Gastrocnemius medialis (tissue), 4 donors: ENCODE data around the gene SLC1A2.

Experiments used
- CTCF ChIP-seq, 5 experiments: fragments of 450-650 bp in 3 of 5; fragments of 200-600 bp in 2 of 5; sonication (generic) in 2 of 5; IDR thresholded peaks in 4 of 5; conservative IDR thresholded peaks in 1 of 5; 1 replicate in 4 of 5; 2 replicates in 1 of 5; pipeline ENCODE4 v1.5.1; 2016 to 2019; ENCODE audit warnings: antibody characterized with exemption in 5 of 5, mild to moderate bottlenecking in 3 of 5, moderate library complexity in 3 of 5
- POLR2A ChIP-seq, 2 donors: fragments of 450-650 bp; IDR thresholded peaks; one replicate each; pipeline ENCODE4 v1.6.1; 2017; ENCODE audit warnings: antibody characterized with exemption in 2 of 2, mild to moderate bottlenecking in 2 of 2, moderate library complexity in 2 of 2

GRCh38 chr11:35393098-35393497, 26.3 kb downstream of the SLC1A2 start:
- TF ChIP-seq CTCF (IDR thresholded peaks at IDR 0.05 in 4 of 5, conservative IDR thresholded peaks at IDR 0.05 in 1 of 5) (no peak), POLR2A (IDR thresholded peaks at IDR 0.05) (no peak)
